ENCODE measurements around the gene DDX10.

DDX10 gene

DNA sequence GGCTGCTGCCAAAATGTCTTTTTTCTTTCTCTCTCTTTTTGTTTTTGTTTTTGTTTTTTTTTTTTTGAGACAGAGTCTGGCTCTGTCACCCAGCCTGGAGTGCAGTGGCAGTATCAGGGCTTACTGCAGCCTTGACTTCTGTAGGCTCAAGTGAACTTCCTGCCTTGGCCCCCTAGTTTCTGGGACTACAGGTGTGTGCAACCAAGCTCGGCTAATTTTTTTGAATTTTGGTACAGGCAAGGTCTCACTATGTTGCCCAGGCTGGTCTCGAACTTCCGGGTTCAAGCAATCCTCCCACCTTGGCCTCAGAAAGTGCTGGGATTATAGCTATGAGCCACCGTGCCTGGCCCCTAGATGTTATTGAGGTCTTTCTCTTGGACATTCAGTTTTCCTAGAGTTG lies 2.2 kb upstream of the DDX10 start:
- no peak for DNase-seq

DNA sequence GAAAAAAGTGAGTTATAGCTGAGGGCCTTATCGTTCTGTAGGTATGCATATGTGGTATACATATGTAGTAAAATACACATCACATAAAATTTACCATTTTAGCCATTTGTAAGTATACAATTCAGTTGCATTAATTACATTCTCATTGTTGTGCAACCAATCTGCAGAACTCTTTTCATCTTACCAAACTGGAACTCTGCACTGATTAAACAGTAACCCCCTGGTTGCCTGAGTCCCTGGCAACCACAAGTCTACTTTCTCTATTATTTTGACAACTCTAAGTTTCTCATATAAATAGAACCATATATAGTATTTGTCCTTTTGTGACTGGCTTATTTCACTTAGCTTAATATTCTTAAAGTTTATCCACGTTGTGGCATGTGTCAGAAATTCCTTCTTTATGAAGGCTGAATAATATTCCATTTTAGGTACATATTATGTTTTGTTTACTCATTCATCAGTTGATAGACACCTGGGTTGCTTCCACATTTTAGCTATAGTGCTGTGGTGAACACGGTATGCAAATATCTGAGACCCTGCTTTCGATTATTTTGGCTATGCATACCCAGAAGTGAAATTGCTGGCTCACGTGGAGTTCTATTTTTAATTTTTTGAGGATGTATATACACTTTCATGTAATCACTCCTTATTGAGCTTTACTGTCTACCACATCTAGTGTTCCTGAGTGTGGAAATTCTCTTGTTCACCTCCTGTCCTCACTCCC lies 1.6 kb upstream of the DDX10 start:
- no peak for DNase-seq

DNA sequence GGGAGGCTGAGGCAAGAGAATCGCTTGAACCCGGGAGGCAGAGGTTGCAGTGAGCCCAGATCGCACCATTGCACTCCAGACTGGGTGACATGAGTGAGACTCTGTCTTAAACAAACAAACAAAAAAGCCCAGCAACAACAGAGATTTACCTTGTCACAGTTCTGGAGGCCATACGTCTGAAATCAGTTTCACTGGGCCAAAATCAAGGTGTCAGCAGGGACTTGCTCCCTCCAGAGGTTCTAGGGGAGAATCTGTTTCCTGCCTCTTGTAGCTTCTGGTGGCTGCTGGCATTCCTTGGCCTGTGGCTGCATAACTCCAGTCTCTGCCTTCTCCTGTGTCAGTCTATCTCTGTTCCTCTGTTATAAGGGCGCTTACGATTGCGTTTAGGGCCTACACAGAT lies 1.5 kb downstream of the DDX10 start:
- no peak for DNase-seq

DNA sequence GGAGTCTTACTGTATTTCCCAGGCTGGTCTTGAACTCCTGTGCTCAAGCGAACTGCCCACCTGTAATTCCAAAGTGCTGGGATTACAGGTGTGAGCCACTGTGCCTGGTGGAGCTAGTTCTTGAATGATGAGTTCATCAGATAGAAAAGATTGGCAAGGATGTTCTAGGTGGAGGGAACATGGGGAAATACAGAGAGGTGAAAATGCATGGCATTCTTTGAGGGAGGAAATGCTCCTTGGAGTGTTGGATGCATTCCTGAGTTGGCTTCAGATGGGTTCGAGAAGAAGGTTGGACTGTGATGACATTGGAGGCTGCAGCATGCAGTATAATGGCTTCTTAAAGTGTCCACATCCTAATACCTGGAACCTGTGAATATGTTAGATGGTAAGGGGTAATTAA lies 4.4 kb downstream of the DDX10 start:
- DNase-seq, result no peak

DNA sequence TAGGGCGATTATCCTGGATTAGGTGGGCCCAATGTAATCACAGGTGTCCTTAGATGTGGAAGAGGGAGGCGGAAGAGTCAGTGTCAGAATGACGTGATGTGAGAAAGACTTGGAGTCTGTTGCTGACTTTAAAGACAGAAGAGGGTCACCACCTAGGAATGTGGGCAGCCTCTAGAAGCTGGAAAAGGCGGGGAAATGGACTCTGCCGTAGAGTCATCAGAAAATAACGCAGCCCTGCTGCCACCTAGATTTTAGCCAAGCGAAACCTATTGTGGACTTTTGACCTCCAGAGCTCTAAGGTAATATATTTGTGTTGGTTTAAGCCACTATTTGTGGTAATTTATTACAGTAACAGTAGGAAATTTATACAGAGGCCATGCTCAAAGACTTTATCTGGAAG lies 4.8 kb downstream of the DDX10 start:
- no peak for DNase-seq

DNA sequence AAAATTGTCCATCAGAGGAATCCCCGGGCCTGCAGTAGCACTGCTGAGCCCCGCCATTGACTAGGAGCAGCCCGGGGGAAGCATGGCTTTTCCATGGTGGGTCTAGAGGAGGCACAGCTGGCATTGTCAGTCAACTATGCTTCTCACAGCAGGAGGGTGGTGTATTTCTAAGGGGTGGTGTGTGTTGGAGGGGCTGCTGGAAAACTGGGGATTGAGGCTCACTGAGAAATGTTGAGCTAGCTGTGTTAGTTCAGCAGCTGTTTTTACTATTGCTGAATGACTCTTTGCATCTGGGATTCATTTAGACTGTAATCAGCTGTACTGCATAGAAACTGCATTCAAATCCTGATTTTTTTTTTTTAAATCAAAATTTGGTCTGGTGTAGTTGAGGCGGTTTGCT lies 5.6 kb downstream of the DDX10 start:
- DNase-seq, result no peak

DNA sequence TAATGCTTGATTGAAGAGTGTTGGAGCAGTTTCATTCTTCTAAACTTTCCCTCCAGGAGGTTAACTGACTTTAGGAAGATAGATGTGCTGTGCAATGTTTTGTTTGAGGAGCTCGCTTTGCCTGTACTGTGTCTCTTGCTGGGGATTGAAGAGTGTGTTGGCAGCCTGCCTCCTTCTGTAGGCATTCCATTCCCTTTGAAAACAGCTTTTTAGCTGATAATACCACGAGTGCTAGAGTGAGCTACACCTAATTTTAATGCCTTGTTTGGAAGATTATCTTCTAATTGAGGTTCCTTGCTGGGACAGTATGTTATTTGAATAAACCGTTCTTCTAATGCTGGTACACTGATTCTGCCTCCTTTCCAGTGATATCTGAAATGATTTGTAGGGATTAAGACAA lies 7.2 kb downstream of the DDX10 start:
- no peak for DNase-seq

DNA sequence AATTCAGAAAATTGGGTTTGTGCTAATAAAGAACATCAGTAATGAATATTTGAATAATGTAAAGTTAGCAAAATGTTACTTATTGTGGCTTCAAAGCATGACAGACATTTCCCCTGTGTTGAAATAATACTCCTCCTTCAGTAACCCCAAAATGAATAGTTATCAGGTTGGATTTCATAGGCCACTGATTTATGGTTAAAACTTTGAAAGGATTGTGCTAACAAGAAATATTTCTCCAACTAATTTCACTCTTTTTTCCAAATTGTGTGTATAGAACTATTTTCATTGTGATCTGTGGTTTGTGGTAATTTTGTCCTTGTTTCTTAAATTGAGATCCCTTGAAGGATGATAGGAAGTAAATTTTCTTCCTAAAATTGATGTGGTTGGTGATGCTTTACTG lies 7.9 kb downstream of the DDX10 start:
- no peak for DNase-seq

DNA sequence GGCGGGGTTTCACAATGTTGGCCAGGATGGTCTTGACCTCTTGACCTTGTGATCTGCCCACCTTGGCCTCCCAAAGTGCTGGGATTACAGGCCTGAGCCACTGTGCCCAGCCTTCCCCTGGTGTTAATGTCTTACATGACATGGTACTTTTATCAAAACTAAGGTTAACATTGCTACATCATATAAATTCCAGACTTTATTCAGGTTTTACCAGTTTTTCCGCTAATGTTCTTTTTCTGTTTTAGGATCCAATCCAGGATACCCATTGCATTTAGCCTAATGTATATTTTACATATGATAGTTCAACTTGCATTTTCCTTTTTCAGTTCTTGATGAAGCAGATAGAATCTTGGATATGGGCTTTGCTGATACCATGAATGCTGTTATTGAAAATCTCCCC lies 14.2 kb downstream of the DDX10 start:
- DNase-seq, result no peak

DNA sequence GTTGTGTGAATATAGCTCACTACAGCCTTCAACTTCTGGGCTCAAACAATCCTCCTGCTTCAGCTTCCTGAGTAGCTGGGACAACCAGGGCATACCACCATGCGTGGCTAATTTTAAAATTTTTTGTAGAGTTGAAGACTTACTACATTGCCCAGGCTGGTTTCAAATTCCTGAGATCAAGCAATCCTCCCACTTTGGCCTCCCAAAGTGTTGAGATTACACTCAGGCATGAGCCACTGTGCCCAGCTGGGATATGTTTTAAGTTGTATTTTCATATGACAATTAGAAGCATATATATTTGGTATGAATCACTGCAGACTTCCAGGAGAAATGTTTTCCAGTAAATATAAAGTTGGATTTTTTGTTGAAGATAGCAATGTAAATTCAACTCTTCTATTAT lies 15.4 kb downstream of the DDX10 start:
- DNase-seq, result no peak

DNA sequence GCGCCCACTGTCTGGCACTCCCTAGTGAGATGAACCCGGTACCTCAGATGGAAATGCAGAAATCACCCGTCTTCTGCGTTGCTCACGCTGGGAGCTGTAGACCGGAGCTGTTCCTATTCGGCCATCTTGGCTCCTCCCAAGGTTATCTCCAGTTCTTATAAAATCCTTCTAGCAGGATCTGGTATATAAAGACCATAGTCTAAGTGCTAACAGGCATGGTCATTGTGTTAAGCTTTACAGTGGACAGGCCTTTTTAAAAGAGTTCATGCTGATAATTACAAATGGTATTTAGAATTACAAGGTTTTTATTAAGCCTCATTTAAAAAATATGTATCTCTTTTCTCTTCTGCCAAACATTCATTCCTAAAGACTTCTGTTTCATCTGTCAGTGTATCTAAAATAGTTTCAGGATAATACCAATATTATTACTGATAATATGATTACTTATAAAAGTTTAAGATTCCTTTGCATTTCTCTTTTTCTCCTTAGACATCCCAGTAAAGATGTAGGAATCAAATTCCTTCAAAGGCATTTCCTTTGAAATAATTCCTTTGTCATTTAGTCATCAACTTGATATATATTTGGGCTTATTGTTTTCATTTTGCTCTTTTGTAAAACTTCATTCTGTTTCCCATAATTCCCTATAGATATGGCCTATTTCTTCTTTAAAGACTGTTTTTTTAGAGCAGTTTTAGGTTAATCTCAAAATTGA lies 20.7 kb downstream of the DDX10 start:
- no peak for DNase-seq

DNA sequence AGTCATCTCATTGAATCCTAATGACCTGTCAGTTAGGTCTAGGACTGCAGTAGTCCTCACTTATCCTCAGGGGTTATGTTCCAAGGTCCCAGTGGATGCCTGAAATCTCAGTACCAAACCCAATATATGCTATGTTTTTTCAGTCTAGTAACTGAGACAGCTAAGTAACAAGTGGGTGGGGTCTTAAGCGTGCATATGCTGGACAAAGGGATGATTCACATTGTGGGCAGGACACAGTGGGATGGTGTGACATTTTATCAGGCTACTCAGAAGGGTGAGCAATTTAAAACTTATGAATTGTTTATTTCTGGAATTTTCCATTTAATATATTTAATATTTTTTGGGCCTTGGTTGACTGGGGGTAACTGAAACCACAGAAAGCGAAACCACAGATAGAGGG lies 29.0 kb downstream of the DDX10 start:
- no peak for DNase-seq

DNA sequence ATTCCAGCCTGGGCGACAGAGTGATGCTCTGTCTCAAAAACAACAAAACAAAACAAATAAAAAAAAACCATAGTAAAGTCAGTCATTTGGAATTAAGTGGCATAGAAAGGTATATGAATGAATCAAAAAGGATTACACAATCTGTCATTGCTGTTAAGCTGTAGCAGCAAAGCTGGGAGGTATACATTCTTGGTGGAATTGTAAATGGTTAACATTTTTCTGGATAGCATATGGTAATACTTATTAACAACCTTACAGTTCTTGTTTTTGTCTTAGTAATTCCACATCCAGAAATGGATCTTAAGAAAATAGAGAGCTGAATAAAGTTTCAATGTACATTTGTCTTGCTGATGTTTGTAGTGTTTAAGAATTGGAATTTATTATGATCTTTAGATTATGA lies 30.0 kb downstream of the DDX10 start:
- no peak for DNase-seq

DNA sequence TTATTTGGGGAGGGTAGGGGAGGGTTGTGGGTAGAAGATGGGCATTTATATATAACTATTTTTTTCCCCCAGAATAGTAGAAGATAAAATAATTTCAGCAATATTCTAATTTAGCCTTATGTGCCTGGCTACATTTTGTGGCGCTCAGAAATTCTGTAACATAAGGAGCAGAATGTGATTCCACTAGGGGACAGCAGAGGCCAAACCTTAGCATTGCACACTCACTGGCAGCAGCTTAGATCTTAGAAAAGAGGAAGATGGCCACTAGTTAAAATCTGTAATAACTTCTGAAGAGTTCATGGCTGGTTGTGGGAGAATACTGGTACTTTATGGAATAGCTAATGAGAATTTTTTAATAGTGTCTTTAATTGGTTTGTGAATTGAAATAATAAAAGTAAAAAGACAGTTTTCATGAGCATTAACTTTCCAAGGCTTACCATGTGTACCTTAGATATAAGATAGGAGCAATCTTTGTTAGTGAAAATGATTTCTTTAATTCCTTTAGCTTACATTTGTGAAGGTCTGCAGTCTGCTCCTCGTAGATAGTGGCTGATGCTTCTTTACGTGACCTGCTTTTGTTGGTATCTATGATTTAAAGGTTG lies 33.1 kb downstream of the DDX10 start:
- DNase-seq, result peak; percentile 30

DNA sequence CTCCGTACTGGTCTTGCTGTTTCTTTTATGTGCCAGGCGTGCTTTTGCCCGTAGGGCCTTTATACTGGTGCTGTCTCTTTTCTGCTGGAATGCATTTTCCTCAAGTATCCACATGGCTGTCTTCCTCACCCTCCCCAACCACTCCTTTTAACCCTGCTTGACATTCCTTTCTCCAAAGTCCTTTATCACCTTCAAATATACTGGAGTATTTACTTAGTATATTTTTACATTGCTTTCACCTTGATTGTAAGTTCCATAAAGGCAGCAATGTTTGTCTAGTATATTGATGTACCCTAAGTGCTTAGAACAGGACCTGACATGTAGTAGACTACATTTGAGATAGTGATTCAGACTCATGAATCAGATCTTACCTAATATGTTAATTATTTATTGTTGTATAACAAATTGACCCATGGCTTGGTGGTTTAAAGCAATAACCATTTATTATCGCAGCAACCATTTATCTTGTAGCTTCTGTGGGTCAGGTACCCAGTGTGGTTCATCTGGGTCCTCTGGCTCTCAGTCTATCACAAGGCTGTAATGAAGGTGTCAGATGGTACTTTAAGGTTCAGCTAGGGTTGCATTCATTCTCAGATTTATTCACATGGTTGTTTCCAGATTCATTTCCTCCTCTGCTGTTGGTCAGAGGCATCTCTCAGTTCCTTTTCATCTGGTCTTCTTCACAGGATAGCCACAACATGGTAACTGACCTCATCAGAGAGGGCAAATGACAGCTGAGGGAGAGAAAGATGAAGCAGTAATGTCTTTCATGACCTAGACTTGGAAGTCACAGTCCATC lies 34.2 kb downstream of the DDX10 start:
- DNase-seq, result no peak

DNA sequence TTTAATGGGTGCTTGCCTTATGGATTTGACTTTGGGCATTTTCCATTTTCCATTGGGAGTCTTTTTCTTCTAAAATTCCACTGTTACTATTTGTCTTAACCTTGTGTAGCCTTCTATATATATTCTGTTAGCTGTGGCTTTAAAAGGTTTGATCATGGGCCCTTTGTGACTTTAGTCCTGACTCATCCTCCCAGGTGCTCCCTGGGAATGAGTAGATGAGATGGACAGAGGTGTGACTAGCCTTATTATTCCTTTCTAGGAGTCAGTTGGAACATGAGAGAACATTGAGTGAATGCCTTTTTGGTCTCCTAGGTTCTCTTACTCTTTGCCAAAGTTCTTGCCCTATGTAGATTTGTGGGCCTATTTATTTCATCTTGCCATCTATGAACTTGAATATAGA lies 39.0 kb downstream of the DDX10 start:
- no peak for DNase-seq

DNA sequence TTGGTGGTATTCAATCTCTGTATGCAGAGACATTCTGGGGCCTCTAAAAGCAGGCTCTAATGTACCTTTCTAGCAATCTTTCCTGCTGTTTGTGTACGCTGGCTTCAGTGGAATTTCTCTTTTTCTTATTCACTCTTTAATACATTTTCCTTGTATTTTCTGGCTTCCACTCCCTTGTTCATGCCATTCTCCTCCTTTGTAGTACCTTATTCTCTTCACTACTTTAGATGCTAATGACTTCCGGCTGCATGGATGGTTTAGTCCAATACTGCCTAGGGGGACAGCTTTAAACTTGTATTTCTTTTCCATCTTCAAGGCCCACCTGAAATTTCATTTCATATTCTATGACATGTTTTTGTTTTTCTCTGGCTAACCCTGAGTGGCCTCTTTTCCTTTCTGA lies 40.2 kb downstream of the DDX10 start:
- DNase-seq, result no peak

DNA sequence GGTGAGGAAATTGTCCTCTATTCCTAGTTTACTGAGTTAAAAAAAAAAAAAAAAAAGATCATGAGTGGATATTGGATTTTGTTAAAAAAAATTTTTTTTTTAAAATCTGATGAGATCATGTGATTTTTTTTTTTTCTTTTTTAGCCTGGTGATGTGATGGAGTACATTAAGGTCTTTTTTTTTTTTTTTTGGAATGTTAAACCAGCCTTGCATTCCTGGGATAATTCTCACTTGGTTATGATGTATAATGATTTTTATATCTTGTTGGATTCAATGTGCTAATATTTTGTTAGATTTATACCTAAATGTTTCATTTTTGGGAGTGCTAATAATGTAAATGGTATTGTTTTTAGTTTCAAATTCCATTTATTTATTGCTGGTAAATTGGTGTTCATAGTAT lies 43.3 kb downstream of the DDX10 start:
- no peak for DNase-seq

DNA sequence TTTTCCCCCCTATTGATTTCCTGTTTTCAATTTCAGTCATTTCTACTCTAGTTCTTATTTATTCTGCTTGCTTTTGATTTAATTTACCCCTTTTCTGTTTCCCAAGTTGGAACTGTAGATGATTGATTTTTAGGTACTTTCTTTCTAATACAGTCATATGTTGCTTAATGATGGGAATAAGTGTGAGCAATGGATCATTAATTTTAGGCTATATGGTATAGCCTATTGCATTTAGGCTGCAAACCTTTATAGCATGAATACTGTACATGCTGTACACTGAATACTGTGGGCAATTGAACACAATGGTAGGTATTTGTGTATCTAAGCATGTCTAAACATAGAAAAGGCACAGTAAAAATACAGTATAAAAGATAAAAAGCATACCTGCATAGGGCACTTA lies 44.9 kb downstream of the DDX10 start:
- no peak for DNase-seq

DNA sequence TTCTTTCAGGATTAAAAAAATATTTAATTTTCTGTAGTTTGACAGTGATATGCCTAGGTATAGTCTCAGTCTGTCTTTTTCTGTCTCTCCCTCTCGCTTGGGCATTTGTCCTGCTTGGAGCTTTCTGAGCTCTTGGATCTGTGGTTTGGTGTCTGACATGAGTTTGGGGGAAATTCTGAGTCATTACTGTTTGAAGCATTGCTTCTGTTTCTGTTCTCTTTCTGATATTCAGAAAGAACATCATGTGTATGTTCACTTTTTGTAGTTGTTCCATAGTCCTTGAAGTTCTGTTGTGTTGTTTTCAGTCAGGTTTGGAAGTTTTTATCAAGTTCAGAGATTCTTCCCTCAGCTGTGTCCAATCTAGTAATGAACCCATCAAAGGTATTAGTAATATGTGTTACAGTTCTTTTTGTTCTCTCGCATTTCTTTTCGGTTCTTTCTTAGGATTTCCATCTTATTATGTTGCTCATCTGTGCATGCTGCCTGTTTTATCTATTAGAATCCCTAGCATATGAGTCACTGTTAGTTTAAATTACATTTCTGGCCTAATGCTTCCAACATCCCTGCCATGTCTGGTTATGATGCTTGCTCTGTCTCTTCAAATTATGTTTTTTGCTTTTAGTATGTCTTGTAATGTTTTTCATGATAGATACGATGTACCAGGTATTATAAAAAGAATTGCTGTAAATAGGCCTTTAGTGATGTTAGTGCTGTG lies 48.4 kb downstream of the DDX10 start:
- DNase-seq, result no peak

DNA sequence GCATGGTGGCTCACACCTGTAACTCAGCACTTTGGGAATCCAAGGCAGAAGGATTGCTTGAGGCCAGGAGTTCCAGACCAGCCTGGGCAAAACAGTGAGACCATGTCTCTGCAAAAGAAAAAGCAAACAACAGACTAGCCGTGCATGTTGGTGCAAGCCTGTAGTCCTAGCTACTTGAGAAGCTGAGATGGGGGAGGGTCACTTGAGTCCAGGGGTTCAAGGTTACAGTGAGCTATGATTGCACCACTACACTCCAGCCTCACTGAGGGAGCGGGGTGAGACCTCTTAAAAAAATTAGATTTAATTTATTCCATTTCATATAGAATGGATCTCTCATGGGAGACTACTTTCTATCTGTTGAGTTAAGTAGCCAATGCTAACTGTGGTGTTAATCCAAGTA lies 50.4 kb downstream of the DDX10 start:
- DNase-seq, result no peak

DNA sequence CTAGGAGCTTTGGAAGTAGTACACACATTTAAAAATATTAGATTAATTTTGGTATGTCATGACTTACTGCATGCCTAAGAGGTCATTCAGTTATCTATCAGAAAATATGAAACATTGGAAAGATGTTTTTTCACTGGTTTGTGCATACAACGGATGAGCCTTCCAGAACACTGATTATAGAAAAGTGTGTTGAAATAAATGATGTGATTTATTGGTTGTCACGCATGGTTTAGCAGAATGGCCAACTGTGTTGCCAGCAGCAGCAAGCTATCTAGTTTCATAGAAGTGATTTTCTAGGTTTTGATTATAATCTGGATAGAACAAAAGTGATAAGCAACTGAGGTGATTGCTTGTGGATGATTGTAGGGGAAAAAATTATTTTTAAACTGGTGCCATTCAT lies 53.6 kb downstream of the DDX10 start:
- no peak for DNase-seq
